Lung (tissue), 12 donors: ENCODE measurements around the gene PCDHA5. TPM values are rescaled to one million over a fixed set of nuclear protein-coding genes. Genes with fewer than 3 reads are reported as not detected.
A peak's percentile ranks its signal among the peaks of the same experiment; 100 is the strongest.

ENCODE experiments used
- ATAC-seq: fragments of 200-7000 bp; cut with Tn5 transposase; one replicate; pipeline ENCODE4 v1.9.1; 2020; ENCODE audit warnings: moderate number of reproducible peaks; ENCODE audit not compliant: insufficient read depth, low FRiP score
- DNase-seq, 3 donors: peaks; one replicate each; pipeline ENCODE4 v3.0.0-alpha.2; 2013 to 2017
- H3K27ac ChIP-seq, 2 donors: one replicate each; pipeline ENCODE4 v1.5.1; 2013; ENCODE audit warnings: mild to moderate bottlenecking in 2 of 2, moderate library complexity in 2 of 2, control low read depth in 1 of 2, inconsistent platforms in 1 of 2, low read depth in 1 of 2, low read length in 1 of 2
- H3K27me3 ChIP-seq, 3 donors: one replicate each; pipeline ENCODE4 v1.5.1; 2013; ENCODE audit warnings: low read length in 2 of 3; ENCODE audit not compliant: control insufficient read depth in 3 of 3, insufficient read depth in 3 of 3
- H3K36me3 ChIP-seq, 4 donors: one replicate each; pipeline ENCODE4 v1.5.1; 2013; ENCODE audit warnings: low read length in 4 of 4, mild to moderate bottlenecking in 1 of 4, moderate library complexity in 1 of 4; ENCODE audit not compliant: control insufficient read depth in 4 of 4, insufficient read depth in 4 of 4
- H3K4me1 ChIP-seq, 5 donors: one replicate each; pipeline ENCODE4 v1.5.1; 2013; ENCODE audit warnings: low read length in 5 of 5, mild to moderate bottlenecking in 2 of 5, moderate library complexity in 1 of 5; ENCODE audit not compliant: control insufficient read depth in 5 of 5, insufficient read depth in 5 of 5
- H3K4me3 ChIP-seq: one replicate; pipeline ENCODE4 v1.5.1; 2013; ENCODE audit warnings: mild to moderate bottlenecking, control low read depth, moderate library complexity
- H3K9ac ChIP-seq, 2 donors: one replicate each; pipeline ENCODE4 v1.5.1; 2013; ENCODE audit warnings: low read length in 2 of 2, control low read depth in 1 of 2; ENCODE audit not compliant: insufficient read depth in 1 of 2
- H3K9me3 ChIP-seq, 4 donors: one replicate each; pipeline ENCODE4 v1.5.1; 2013; ENCODE audit warnings: low read length in 3 of 4, mild to moderate bottlenecking in 1 of 4, moderate library complexity in 1 of 4; ENCODE audit not compliant: control insufficient read depth in 4 of 4, insufficient read depth in 3 of 4
- WGBS, 2 donors: extraction: QIAGEN DNeasy Blood & Tissue Kit; methylation state at CpG; one replicate each; pipeline ENCODE4 v1.1.7; 2013; 5-methylcytosine and 5-hydroxymethylcytosine counted together
- polyA plus RNA-seq, 2 donors: library from polyadenylated mRNA; stranded (reverse); fragments of 200-250 nt; gene quantifications; one replicate each; pipeline ENCODE4 v1.2.1, GENCODE V29; 2013
- total RNA-seq, 2 donors: library from RNA; depleted of rRNA in 1 of 2; stranded (reverse); fragments of >200 nt in 1 of 2; gene quantifications; one replicate each; pipeline ENCODE4 v1.2.1, GENCODE V29; 2014 to 2021
- TF ChIP-seq, protein P1 (sequence below): IDR thresholded peaks from 2 replicates; pipeline ENCODE4 v1.5.1; 2012; ENCODE audit warnings: mild to moderate bottlenecking; ENCODE audit errors: control extremely low read depth, extremely low read depth
- donor health status: control.
- donor health status: control.
- donor health status: Bipolar disorder and iron deficiency.
- donor health status: healthy.
- donor health status: DM: yes; HTN: yes; CAD: no.

Gene PCDHA5
- total and polyA plus RNA-seq, 4 donors, result 0.10 to 0.46 (median 0.34) TPM; not detected in 1

- TF ChIP-seq, protein P1, sequence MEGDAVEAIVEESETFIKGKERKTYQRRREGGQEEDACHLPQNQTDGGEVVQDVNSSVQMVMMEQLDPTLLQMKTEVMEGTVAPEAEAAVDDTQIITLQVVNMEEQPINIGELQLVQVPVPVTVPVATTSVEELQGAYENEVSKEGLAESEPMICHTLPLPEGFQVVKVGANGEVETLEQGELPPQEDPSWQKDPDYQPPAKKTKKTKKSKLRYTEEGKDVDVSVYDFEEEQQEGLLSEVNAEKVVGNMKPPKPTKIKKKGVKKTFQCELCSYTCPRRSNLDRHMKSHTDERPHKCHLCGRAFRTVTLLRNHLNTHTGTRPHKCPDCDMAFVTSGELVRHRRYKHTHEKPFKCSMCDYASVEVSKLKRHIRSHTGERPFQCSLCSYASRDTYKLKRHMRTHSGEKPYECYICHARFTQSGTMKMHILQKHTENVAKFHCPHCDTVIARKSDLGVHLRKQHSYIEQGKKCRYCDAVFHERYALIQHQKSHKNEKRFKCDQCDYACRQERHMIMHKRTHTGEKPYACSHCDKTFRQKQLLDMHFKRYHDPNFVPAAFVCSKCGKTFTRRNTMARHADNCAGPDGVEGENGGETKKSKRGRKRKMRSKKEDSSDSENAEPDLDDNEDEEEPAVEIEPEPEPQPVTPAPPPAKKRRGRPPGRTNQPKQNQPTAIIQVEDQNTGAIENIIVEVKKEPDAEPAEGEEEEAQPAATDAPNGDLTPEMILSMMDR, result no peak
- DNase-seq, result no peak
These were observed 36.5 kb downstream of the PCDHA5 start for GRCh38 chr5:140857987-140858240.

DNA sequence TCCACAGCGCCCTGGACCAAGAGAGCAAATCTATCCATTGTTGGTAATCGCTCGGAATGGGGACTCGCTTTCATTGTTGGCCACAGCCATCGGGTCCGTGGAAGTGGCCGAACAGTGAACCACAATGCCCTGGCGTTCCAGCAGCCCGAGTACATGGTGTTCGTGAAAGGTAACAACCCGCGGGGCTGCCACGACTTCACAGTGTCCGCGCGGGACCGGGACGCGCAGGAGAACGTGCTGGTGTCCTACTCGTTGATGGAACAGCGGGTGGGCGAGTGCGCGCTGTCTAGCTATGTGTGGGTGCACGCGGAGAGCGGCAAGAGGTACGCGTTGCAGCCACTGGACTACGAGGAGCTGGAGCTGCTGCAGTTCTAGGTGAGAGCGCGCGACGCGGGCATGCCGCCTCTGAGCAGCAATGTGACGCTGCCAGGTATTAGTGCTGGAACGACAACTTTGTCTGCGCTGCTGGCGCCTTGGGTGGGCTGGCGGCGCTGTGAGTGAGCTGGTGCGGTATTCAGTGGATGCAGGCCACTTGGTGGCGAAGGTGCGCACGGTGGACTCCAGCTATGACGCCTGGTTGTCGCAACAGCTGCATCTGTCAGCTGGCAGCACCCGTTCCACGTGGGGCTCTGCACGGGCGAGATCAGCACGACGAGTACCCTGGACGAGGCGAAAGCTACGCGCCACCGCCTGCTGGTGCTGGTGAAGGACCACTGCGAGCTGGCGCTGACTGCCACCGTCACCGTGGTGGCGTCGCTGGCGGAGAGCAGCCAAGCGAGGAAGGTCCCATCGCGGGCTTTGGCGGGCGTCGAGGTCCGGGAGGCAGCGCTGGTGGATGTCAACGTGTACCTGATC is 41.3 kb downstream of the PCDHA5 start:
- DNase-seq, result no peak
- H3K9me3 ChIP-seq, result peaks cover 0 to 18% (median 2%) of the 10 kb centered on the region in 4 donors
- no peak for ATAC-seq

More at GRCh38 chr5:140857987-140858240, 36.5 kb downstream of the PCDHA5 start:
- no peaks in the 10 kb centered on the region for H3K4me1 ChIP-seq
- ATAC-seq, result no peak
- H3K4me3 ChIP-seq, result no peak overlapping the region
- H3K9ac ChIP-seq, result no peak overlapping the region
- peaks cover 0 to under 1% (median 0%) of the 10 kb centered on the region in 3 donors for H3K27me3 ChIP-seq
- H3K9me3 ChIP-seq, result peaks cover 0 to 14% (median 4%) of the 10 kb centered on the region in 4 donors
- 55% methylated on average over 21 of the region's 22 CpGs; no CpG with 5 or more reads in 1 of the 2 donors for WGBS, 2 donors
- H3K27ac ChIP-seq, result no peak overlapping the region
- H3K36me3 ChIP-seq, result no peaks in the 10 kb centered on the region

GRCh38 chr5:140868721-140869554 is 47.5 kb downstream of the PCDHA5 start, which contains the start of gene PCDHA11:
Gene PCDHA11, plus strand, starts transcription at chr5:140868957. Its CDS starts 147 bp downstream, at chr5:140869104.
- H3K4me1 ChIP-seq, result peaks cover 0 to 1% (median 0%) of the 10 kb centered on the region in 5 donors
- H3K9me3 ChIP-seq, result peaks cover 0 to 26% (median 3%) of the 10 kb centered on the region in 4 donors
- ATAC-seq (no peak), DNase-seq (peak in 2 of 3 donors; percentile 23 to 29)
- H3K36me3 ChIP-seq, result no peaks in the 10 kb centered on the region
- H3K4me3 ChIP-seq, result no peak within 1 kb of the TSS
- 15% methylated on average over 41 of the region's 41 CpGs for WGBS, 2 donors
- H3K27me3 ChIP-seq, result peaks cover 0 to 6% (median 0%) of the 10 kb centered on the region in 3 donors
- no peak within 1 kb of the TSS for H3K27ac ChIP-seq
- H3K9ac ChIP-seq, result no peak within 1 kb of the TSS
- TF ChIP-seq, protein P1, result no peak

More for the DNA sequence above, 41.3 kb downstream of the PCDHA5 start:
- no peak overlapping the region for H3K4me3 ChIP-seq
- no peak overlapping the region for H3K9ac ChIP-seq
- peaks cover 0 to 3% (median 0%) of the 10 kb centered on the region in 3 donors for H3K27me3 ChIP-seq
- no peaks in the 10 kb centered on the region for H3K36me3 ChIP-seq
- no peak overlapping the region for H3K27ac ChIP-seq
- no peaks in the 10 kb centered on the region for H3K4me1 ChIP-seq
- WGBS, 2 donors, result 43 to 49% methylated on average over 76 of the region's 76 CpGs
- TF ChIP-seq, protein P1, result no peak
